Activated CD4-positive, alpha-beta T cell treated with anti-CD3 and anti-CD28 coated beads, Interleukin-2, amount 50 U/mL, for 16 hours (primary cell): ENCODE results near the gene SYNPO2L.
"Not testable (repeated sequence)": the region's sequence is repeated elsewhere in the genome, so short reads cannot be mapped to it uniquely, and the experiment has no call there.

ENCODE experiments used
- DNase-seq: peaks from one replicate; pipeline ENCODE4 v3.0.0-alpha.2; 2020

The SYNPO2L gene

DNA sequence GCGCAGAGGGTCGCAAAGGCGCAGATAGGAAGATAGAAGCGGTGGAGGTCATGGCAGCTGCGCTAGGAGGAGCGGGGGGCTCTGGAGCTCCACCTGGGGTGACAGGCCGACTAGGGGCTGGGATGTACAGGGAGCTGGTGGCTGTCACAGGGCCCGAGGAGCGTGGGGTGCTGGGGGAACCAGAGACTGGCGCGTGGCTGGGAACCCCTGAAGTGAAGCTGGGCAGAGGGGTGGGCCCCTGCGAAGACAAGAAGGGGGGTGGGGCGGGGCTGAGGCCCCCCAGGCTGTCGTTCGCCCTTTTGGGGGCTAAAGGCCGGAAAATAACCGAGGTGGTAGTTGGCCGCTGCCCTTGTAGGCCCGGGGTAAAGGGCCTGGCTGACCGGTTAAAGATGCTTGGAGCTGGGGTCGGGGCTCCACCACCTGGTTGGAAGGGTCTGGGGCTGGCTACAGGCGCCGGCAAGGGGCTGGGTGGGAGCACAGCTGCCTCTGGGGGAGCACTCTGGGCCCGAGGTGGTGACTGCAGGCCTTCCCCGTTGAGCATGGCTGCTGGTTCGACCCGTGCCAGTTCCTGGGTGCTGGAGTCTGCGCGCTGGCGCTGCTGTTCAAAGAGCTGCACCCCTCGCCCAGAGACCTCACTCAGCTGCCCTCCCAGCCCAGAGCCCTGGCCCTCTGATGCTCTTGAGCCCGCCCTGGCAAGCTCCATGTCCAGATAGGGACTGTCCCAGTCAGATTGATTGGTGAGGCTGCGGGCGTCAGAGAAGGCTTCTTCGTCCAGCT, 7.8 kb downstream of the SYNPO2L start:
- no peak for DNase-seq

DNA sequence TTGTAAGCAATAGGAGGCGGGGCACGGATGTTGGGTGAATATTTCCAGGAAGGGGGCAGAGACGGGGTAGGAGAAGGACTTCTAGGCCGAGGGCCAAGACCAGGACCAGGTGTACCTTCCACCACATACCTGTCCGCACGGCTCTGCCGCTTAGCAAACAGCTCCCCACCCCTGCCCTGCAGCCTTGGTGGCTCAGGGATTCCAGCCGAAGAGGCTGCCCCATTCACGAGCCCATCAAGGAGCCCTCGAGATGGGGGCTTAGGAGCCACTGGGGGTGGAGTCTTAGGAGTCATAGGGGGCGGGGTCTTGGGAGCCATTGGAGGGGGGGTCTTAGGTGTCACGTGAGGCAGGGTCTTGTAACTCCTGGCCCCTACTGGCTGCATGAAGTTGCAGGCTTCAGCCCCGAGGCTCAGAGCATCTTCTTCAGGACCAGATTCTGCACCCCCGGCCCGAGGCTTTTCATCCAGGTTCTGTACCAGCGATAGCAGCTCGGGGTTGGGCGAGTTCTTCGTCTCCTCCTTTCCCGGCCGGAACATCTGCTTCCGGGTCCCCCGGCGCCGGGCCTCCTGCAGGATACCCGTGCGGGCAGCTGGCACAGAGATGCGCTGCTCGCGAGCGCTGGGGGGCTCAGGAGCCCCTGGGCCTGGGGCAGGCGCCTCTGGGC, 8.5 kb downstream of the SYNPO2L start:
- DNase-seq, result no peak

DNA sequence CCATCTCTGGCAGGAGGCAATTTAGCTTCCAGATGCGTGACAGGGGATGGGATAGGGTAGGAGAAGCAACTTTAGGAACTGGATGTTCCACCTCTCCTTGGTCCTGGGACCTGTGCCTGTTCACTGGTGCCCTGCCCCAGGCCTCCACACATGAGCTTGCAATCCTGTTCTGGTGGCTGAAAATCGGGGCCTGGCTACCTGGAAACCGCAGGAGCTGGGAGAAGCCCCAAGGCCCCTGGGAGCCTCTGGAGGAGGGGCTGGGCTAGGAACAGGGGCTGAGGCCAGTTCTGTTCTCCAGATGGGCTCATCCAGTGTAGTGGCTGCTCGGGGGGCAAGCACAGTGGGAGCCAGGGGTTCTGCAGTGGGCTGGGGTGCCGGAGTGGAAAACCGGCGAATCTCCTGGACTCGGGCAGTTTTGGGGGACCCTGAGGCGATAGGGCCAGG, 9.2 kb downstream of the SYNPO2L start:
- DNase-seq, result no peak

DNA sequence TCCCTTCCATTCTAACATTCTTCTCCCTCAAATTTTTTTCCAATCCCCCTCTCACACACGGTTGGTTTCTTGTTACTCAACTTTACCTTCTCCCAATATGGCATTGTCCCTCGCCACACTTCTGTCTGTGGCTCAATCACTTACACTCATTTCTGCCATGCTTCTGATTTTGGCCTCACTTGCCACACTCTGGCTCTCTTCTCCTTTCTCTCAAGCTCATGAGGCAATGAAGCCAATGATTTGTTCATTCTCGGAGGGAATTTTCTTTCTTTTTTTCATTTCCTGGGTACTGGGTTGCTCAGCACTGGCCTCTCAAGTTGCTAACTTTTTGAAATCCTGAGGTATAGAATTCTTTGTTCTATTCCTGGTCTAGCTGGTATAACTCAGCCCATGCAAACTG, 10.6 kb downstream of the SYNPO2L start:
- no peak for DNase-seq

DNA sequence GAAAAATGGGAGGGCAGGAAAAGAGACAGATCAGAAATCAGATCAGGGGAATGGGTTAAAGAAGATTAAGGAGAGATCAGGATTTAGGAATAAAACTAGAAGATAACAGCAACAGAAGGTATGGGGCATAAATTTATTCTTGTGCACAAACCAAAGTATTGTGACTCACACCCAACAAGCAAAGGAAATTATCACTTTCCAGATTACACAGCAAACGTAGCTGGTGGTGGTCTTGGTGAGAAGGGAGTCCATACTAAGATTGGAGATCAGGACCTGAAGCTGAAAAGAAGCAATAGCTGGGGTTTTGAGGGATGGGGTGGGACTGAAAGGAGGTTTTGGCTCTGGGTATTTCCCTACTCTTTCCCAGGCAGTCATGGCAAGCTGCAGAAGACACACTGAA, 11.1 kb downstream of the SYNPO2L start:
- peak; percentile 38 for DNase-seq

DNA sequence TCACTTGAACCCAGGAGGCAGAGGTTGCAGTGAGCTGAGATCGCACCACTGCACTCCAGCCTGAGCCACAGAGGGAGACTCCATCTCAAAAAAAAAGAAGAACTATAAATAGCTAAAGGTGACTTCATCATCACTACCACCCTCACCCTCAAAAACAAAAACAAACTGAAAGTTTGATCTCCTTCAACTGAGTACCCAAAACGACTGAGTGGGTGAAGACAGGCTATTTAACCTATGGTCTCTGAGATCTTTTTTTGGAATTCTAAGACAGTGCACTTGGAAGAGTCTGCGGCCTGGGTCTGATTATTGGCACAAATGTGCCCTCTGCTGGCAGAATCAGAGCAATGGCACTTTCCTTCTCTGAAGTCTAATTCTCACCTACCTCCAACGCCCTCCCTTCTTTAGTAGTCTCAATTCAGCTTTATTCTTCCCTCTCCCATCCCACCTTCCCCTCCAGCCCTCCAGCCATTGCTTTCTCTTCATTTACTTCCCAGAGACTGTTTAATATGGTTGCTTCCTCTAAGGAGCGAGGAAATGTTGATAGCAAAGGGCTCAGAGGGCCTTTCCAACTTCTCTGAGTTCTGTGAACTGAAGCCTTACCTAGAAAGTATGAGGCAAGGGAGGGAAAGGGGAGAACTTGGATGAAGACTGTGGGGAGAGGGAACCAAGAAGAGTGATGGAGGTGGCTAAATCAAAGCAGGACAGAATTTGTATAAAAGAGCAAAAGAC, 11.7 kb downstream of the SYNPO2L start:
- peak; percentile 67 for DNase-seq

DNA sequence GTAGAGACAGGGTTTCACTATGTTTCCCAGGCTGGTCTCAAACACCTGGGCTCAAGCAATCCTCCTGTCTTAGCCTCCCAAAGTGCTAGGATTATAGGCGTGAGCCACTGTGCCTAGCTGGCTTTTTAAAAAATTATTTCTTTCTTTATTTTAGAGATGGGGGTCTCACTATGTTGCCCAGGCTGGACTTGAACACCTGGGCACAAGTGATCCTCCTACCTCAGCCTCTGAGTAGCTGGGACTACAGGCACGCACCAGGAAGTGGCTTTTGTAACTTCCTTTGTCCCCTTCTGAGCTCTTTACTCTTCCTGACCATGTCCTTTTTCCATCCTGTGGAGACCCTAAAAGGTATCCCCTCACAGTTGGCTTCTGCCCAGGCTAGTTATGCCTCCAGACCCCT, 12.5 kb downstream of the SYNPO2L start:
- no peak for DNase-seq

DNA sequence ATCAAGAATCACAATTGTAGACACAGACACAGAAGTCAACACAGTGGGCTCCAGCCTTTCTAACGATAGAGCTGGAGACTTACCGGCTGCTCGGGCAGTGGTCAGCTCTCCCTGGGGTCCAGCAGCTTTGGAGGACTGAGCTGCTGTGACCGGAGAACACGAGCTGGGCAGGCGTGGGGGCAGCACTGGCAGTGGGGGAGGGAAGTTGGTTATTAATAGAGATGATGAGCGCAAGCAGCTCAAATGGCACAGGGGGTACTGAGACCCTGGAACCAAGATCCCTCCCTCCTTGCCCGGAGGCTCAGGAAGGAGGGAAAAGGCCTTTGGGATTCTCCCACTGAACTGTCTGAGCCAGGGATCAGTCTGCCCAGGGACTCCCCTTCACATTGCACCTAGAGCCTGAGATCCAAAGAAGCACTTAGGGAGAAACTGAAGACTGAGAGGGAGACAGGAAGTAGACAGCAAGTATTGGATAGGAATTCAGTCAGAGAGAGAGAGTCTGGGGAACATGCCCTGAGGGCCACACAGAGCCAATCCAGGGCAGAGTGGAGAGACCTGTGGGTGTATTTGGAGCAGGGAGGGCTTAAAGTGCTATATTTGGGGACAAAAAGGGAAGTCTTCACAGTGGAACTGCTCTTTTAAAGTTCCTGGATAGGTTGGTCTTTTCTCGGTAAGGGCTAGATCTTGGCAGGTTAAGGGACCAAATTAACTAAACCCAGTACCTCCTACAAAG, 14.3 kb downstream of the SYNPO2L start, which contains the start of gene MYOZ1:
Gene MYOZ1, minus strand, starts transcription at position 147 of the 733 bp plus-strand sequence. CDS start 1,457 bp downstream, outside the sequence.
- no peak for DNase-seq

DNA sequence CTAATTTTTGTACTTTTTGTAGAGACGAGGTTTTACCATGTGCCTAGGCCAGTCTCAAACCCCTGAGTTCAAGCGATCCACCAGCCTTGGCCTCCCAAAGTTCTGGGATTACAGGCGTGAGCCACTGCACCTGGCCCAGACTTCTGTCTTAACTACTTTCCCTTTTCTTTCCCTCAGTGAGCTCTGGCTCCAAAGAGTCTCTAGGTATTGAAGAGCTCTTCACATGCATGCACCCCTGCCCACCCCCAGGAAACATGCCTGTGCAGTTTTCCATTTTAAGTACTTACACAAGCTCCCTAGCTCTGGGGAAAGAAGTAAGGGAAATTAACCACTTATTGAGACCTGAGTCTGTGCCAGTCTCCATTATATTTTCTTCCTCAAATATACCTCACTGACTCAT, 16.5 kb downstream of the SYNPO2L start:
- no peak for DNase-seq

DNA sequence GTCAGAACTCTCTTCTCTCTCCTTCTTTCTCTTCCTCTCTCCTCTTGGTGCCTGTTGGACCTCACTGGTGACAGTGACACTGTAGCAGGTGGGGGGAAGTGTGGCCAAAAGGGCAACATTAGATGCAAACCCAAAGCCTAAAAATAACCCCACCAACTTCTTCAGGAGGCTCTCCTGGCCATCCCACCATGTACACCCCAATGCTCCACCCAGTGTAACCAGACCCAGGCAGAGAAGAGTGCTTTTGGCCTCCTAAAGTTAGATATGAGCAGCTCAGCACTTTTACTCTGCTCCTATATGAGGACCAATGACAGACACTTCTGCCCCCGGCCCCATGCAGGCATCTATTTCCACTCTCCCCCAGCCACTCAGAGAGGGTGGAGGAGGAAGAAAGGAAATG, 20.0 kb downstream of the SYNPO2L start:
- DNase-seq, result no peak

DNA sequence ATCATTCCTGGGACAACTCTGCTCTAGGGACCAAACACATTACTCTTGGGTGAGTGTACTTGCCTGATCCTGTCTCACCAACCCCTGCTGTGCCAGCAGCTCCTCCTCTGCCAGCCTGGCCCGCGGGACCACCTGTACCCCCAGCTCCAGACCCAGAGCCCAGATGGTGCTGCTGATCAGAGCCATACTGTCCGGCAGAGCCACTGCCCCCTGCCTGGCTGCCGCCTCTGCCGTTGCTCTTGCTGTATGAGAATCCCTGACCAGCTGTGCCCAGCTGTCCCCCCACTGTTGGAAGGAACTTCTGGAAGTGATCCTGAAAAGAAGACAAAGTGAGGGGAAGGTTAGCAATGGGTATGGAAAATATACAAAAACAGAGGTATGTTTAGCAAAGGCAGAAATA, 21.4 kb downstream of the SYNPO2L start:
- DNase-seq, result no peak

DNA sequence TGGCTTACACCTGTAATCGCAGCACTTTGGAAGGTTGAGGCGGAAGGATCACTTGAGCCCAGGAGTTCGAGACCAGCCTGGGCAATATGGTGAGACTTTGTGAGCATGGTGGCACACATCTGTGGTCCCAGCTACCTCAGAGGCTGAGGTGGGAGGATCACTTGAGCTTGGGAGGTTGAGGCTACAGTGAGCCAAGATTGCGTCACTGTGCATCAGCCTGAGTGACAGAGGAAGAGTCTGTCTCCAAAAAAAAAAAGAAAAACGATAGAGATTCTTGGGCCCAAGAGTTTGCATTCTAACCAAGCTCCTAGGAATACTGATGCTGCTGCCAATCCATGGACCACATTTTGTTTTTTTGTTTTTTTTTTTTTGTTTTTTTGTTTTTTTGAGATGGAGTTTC, 26.7 kb downstream of the SYNPO2L start:
- no peak for DNase-seq

DNA sequence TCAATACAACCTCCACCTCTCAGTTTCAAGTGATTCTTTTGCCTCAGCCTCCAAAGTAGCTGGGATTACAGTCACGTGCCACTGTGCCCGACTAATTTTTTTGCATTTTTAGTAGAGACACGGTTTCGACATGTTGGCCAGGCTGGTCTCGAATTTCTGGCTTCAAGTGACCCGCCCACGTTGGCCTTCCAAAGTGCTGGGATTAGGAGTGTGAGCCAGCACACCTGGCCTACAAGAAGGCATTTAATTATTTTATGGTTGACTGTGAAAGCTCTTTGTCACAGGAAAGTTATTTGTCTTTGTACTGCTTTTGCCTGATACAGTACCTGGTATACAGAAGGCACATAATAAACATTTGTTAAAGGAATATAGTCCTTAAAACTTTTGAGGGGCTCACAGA, 27.4 kb downstream of the SYNPO2L start:
- DNase-seq, result no peak

DNA sequence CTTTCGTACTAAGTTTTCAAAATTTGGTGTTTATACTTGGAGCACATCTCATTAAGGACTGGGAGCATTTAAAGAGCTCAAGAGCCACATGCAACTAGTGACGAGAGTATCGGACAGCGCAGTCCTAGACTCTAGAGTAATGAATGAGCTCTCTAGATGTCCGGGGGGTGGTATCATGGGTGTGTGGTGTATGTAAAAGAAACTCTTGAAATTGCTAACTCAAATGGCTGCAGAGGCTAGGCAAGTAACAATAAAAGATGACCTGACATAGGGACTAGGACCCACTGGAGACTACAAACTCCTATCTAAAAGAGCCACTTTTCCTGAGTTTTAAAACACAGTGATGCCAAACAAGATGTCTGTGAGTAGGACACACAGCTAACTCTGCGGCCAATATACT, 28.5 kb downstream of the SYNPO2L start:
- no peak for DNase-seq

DNA sequence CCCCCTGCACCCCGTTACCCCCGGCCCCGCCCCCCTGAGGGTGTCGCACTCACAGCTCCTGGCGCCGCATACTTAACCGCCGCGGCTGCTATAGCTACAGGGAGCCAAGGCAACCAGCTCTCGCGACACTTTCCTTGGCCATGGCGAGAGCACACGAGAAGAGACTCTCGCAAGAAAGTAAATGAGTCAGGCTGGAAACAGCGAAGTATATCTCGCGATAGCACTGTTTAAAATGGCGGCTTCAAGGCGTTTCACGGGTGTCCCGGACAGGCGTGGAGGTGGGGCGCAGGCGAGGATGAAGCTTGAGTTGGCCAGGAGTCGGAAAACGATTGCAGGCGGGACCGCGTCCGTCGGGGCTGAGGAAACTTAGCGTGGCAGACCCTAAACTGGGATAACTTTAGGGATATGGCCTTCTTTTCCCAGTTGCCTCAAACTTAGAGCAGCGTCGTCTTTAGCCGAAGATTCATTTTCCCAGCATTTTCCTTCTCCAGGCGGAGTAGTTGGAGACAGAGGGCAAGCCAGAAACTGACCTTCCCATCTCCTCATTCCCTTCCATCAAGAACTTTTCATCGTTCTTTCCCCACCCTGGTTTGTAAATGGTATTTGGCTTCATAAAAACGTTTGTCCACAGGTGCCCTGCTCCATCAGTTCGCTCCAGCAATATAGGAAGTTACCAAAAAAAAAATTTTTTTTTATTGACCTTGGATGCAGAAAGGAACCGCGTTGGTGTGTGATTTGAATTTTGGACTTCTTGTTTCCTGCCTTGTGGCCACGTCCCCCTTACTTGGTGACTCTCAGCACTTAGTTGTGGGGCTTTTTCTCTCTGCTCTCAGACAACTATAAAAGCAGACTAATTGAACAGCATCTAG, 29.7 kb downstream of the SYNPO2L start:
- peak; percentile 96 for DNase-seq

DNA sequence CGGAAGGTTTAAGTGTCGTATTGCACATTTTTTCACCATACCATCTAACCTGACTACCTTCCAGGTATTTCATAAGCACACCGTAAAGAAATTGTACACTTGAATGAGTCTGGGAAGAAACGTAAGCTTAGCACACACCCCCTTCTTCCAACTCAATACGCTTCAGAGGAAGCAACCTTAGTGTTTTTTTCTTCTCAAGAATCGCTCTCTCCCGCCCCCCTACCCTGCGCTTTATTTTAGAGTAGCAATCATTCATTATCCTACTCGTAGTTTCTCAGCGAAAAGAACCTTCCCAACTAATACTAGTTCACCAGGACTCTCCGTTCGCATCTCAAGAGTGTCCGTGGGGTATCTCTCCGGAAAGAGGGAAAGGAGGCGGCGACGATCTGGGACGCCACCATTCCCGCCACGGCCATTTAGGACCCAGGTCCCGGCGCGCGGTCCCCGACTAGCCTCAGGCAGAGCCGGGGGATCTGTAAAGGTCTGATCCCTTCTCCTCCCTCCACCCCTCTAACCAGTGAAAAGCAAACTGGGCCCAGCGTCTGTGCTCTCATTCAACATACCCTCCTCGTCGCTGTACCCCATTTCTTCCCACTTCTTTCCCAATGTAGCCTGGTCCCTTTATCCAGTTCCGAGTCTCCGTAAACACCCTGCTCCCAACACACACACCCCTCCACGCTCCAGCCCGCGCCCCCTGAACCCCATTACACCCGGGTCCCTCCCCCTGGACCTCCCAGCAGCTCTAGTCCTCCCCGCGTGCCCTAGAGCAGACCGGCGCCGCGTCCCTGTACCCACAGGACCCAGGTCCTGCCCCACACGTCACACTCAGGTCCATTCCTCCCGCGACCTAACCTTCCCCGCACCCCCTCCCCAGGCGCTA, 30.6 kb downstream of the SYNPO2L start:
- no peak for DNase-seq

DNA sequence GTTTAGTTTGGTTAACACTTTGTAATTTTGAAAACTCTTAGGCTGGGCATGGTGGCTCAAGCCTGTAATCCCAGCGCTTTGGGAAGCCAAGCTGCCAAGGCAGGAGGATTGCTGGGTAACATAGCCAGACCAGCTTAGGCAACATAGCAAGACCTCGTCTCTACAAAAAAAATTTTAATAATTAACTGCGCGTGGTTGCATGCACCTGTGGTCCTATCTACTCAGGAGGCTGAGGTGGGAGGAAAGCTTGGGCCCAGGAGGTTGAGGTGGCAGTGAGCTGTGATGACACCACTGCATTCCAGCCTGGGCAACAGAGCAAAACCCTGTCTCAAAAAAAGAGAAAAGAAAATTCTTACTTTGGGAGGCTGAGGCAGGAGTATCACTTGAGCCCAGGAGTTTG, 32.8 kb downstream of the SYNPO2L start:
- no peak for DNase-seq

DNA sequence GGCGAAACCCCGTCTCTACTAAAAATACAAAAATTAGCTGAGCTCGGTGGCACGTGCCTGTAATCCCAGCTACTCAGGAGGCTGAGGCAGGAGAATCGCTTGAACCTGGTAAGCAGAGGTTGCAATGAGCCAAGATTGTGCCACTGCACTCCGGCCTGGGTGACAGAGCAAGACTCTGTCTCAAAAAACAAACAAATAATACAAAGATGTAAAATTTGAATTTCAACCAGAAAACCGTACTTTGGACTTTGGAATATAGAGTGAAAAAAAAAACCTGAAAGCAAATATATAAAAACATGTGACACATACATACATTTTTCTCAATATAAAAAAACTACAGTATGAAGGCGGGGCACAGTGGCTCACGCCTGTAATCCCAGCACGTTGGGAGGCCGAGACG, 34.9 kb downstream of the SYNPO2L start:
- not testable (repeated sequence) for DNase-seq

DNA sequence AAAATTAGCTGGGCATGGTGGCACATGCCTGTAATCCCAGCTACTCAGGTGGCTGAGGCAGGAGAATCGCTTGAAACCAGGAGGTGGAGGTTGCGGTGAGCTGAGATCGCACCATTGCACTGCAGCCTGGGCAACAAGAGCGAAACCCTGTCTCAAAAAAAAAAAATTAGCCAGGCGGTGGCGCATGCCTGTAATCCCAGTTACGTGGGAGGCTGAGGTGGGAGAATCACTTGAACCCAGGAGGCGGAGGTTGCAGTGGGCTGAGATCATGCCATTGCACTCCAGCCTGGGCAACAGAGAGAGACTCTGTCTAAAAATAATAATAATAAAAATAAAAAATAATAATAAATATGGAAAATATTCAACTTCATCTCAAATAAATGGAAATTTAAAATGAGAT, 38.7 kb downstream of the SYNPO2L start:
- DNase-seq, result not testable (repeated sequence)

DNA sequence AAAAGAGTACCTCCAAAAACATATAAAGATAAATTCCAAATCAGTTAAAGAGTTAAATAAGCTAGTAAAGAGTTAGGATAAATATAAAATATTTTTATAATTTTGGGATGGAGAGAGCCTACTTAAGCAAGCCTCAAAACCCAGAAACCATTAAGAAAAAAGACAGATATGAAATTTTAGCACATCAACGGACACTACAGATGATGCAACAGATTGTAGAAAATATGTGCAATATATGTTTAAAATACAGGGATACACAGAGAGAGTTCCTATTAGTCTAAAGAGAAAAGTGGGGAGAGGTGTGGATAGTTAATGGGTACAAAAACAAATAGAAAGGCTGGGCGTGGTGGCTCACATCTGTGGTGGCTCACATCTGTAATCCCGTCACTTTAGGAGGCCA, 41.1 kb downstream of the SYNPO2L start:
- no peak for DNase-seq

DNA sequence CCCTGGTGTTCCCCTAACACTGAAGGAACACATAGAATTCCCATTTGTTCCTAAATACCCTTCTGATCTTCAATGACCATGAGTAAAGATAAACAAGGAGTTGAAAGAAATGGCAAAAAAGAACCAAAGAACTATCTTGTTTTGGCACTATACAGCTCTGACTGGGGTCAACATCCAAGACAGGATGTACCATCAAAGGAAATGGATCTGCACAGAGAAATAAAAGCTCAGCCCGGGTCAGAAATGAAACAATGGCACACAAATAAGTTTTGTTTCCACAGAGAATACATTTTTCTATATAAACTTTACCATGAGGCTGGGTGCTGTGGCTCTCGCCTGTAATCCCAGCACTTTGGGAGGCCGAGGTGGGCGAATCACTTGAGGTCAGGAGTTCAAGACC, 46.7 kb downstream of the SYNPO2L start:
- no peak for DNase-seq
